Measurements from ENCODE around the gene CTNNB1. TPM values are rescaled to one million over a fixed set of nuclear protein-coding genes. Genes with fewer than 3 reads are reported as not detected.

Gene CTNNB1
- total and polyA plus RNA-seq, 2 of the 4 experiments (the other 2 are of a cell fraction) = 364 to 1,677 TPM

- ATAC-seq (ENCODE audit: low read depth) = peak; percentile 94
- peak overlapping the region; percentile 35; the same call in 1 of the 2 replicates for H3K4me2 ChIP-seq (ENCODE audit: low read depth, low read length)
- DNase-seq = peak; percentile 98
- TF ChIP-seq FOS (IDR thresholded peaks at IDR 0.05; ENCODE audit: low read depth, low read length) (peak; percentile 98), NFE2L2 (IDR thresholded peaks at IDR 0.05; ENCODE audit: low read depth, low read length) (peak; percentile 96), POLR2A (IDR thresholded peaks at IDR 0.05; ENCODE audit: low read depth, low read length) (no peak), SMC3 (IDR thresholded peaks at IDR 0.05; ENCODE audit: low read depth, low read length) (0 out of 2 replicates have a peak, but pooled peaks have one; percentile 3), RFX5 (IDR thresholded peaks at IDR 0.05; ENCODE audit: low read depth, low read length) (no peak), RCOR1 (IDR thresholded peaks at IDR 0.05; ENCODE audit: insufficient replicate concordance, low read length) (peak; percentile 85), MAFK (IDR thresholded peaks at IDR 0.05; ENCODE audit: low read depth, low read length) (peak; percentile 68), MXI1 (IDR thresholded peaks at IDR 0.05; ENCODE audit: borderline replicate concordance, low read depth, low read length) (no peak), USF2 (IDR thresholded peaks at IDR 0.05; ENCODE audit: low read depth, low read length) (peak; percentile 81), BHLHE40 (IDR thresholded peaks at IDR 0.05; ENCODE audit: low read depth, low read length) (peak; percentile 32; the same call in 1 of the 2 replicates), ELK1 (IDR thresholded peaks at IDR 0.05; ENCODE audit: borderline replicate concordance, low read depth, low read length) (no peak), CEBPB (IDR thresholded peaks at IDR 0.05; ENCODE audit: low read depth, low read length) (peak; percentile 98), RAD21 (IDR thresholded peaks at IDR 0.05; ENCODE audit: low read length) (no peak), CHD1 (IDR thresholded peaks at IDR 0.05; ENCODE audit: low read depth, low read length) (no peak)
- TF ChIP-seq, protein P1, sequence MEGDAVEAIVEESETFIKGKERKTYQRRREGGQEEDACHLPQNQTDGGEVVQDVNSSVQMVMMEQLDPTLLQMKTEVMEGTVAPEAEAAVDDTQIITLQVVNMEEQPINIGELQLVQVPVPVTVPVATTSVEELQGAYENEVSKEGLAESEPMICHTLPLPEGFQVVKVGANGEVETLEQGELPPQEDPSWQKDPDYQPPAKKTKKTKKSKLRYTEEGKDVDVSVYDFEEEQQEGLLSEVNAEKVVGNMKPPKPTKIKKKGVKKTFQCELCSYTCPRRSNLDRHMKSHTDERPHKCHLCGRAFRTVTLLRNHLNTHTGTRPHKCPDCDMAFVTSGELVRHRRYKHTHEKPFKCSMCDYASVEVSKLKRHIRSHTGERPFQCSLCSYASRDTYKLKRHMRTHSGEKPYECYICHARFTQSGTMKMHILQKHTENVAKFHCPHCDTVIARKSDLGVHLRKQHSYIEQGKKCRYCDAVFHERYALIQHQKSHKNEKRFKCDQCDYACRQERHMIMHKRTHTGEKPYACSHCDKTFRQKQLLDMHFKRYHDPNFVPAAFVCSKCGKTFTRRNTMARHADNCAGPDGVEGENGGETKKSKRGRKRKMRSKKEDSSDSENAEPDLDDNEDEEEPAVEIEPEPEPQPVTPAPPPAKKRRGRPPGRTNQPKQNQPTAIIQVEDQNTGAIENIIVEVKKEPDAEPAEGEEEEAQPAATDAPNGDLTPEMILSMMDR (conservative IDR thresholded peaks at IDR 0.05; ENCODE audit: low read depth, low read length) = no peak
These were observed 68.8 kb downstream of the CTNNB1 start for GRCh38 chr3:41267975-41268640.

More at GRCh38 chr3:41267975-41268640, 68.8 kb downstream of the CTNNB1 start:
- peak overlapping the region; percentile 55; the same call in 1 of the 2 replicates for H3K23ac ChIP-seq (ENCODE audit: low read depth, low read length)
- peak overlapping the region; percentile 87; the same call in 1 of the 2 replicates for H4K91ac ChIP-seq (ENCODE audit: insufficient read depth, low read depth, low read length)
- no peaks in the 10 kb centered on the region; the same call in 1 of the 2 replicates for H4K20me1 ChIP-seq (ENCODE audit: insufficient read depth, low read length)
- peak overlapping the region; percentile 70 for H3K18ac ChIP-seq (ENCODE audit: low read depth, low read length)
- dilution Hi-C loops (cut with HindIII; ENCODE audit: low sequenced_read_pairs, unreplicated experiment) = no loop called here
- H3K4ac ChIP-seq (ENCODE audit: low read depth, low read length) = peak overlapping the region; percentile 80
- no peak overlapping the region for H3K4me3 ChIP-seq (ENCODE audit: insufficient read depth, low read depth, low read length)
- in situ Hi-C loops (cut with MboI; ENCODE audit: low sequenced_read_pairs) = no loop called here
- H2BK20ac ChIP-seq (ENCODE audit: low read depth, low read length) = peak overlapping the region; percentile 86
- H3K14ac ChIP-seq (replicated peaks; ENCODE audit: low read depth, low read length) = peak overlapping the region; percentile 76
- peaks cover 15% of the 10 kb centered on the region for H3K4me1 ChIP-seq (ENCODE audit: control insufficient read depth, insufficient read depth, low read length)
- BruUV-seq (replicated peaks) = no TSS peak
- H3K27me3 ChIP-seq (ENCODE audit: control insufficient read depth, insufficient read depth, low read length) = no peaks in the 10 kb centered on the region
- no peak overlapping the region for H4K5ac ChIP-seq (ENCODE audit: low read depth, low read length)
- CTCF ChIA-PET = interaction anchor here (0.7 kb wide), 1 partner anchor 332 kb away, joined by 6 read pairs; no protein-coding TSS in a partner anchor
- POLR2A ChIA-PET (ENCODE audit: unreplicated experiment) = no interaction called here
- 0% methylated on average over 2 of the region's 8 CpGs; no CpG with 5 or more reads in 1 of the 2 experiments for whole genome bisulfite sequencing, 2 experiments (ENCODE audit: extremely low coverage in 2 of 2, insufficient read length in 1 of 2)
- peak overlapping the region; percentile 55 for H2AK9ac ChIP-seq (replicated peaks; ENCODE audit: low read depth, low read length, poor library complexity)
- peak overlapping the region; percentile 38; the same call in 1 of the 2 replicates for H3K27ac ChIP-seq (ENCODE audit: insufficient read depth, low read length)
- H4K8ac ChIP-seq (ENCODE audit: low read depth in 2 of 2, low read length in 2 of 2) = peak overlapping the region in 1 of 2 experiments; percentile 77; a peak in 2 of 4 replicates
- peak overlapping the region; percentile 79 for H2AK5ac ChIP-seq (ENCODE audit: low read depth, low read length)
- peak overlapping the region; percentile 71 for H2BK5ac ChIP-seq (ENCODE audit: low read depth, low read length, poor library complexity, severe bottlenecking)
- H3K36me3 ChIP-seq (ENCODE audit: control insufficient read depth, insufficient read depth, low read length) = no peaks in the 10 kb centered on the region
- no peaks in the 10 kb centered on the region for H3K79me1 ChIP-seq (ENCODE audit: low read depth in 1 of 2, low read length in 2 of 2)
- H3K9ac ChIP-seq (ENCODE audit: low read depth, low read length) = no peak overlapping the region
- H3K9me3 ChIP-seq (ENCODE audit: control insufficient read depth, insufficient read depth, low read length) = no peaks in the 10 kb centered on the region
- H3K9me1 ChIP-seq (ENCODE audit: insufficient read depth, low read length) = peaks cover 15% of the 10 kb centered on the region
- intact Hi-C loops (cut with micrococcal nuclease) = no loop called here
- H3K56ac ChIP-seq (ENCODE audit: extremely low read depth, insufficient read depth, low read length) = no peak overlapping the region
- H2BK120ac ChIP-seq (ENCODE audit: low read depth, low read length) = peak overlapping the region; percentile 92
- peak overlapping the region; percentile 86 for H2AFZ ChIP-seq (replicated peaks; ENCODE audit: low read length, poor library complexity)
- peak overlapping the region; percentile 75; the same call in 2 of the 3 replicates for H2BK15ac ChIP-seq (ENCODE audit: low read depth, low read length)
